Mesodermal cell (in vitro differentiated cells): Measurements from ENCODE around the gene C15orf61.
A peak's percentile ranks its signal among the peaks of the same experiment; 100 is the strongest.

Experiments
- H3K27ac ChIP-seq: 2 replicates; pipeline ENCODE4 v1.7.0; 2013; ENCODE audit warnings: mild to moderate bottlenecking, low read depth, low read length, moderate library complexity; ENCODE audit not compliant: severe bottlenecking
- H3K36me3 ChIP-seq: 2 replicates; pipeline ENCODE4 v1.7.1; 2013; ENCODE audit warnings: mild to moderate bottlenecking, low read length, moderate library complexity; ENCODE audit not compliant: control insufficient read depth, insufficient read depth
- H3K4me1 ChIP-seq: one replicate; pipeline ENCODE4 v1.7.1; 2013; ENCODE audit warnings: mild to moderate bottlenecking, low read length; ENCODE audit not compliant: insufficient read depth, control insufficient read depth, poor library complexity, severe bottlenecking
- H3K4me3 ChIP-seq: 2 replicates; pipeline ENCODE4 v1.7.0; 2013; ENCODE audit warnings: low read length, control low read depth, mild to moderate bottlenecking; ENCODE audit not compliant: insufficient read depth, poor library complexity, severe bottlenecking; ENCODE audit errors: extremely low read depth
- H3K9me3 ChIP-seq: 2 replicates; pipeline ENCODE4 v1.7.1; 2013; ENCODE audit warnings: mild to moderate bottlenecking, low read length, moderate library complexity; ENCODE audit not compliant: control insufficient read depth
- WGBS, 2 experiments: methylation state at CpG; one replicate each; pipeline ENCODE4 v1.1.5; 2013; ENCODE audit warnings: missing lambda C conversion rate in 2 of 2; ENCODE audit not compliant: insufficient coverage in 2 of 2; 5-methylcytosine and 5-hydroxymethylcytosine counted together

Gene C15orf61

DNA sequence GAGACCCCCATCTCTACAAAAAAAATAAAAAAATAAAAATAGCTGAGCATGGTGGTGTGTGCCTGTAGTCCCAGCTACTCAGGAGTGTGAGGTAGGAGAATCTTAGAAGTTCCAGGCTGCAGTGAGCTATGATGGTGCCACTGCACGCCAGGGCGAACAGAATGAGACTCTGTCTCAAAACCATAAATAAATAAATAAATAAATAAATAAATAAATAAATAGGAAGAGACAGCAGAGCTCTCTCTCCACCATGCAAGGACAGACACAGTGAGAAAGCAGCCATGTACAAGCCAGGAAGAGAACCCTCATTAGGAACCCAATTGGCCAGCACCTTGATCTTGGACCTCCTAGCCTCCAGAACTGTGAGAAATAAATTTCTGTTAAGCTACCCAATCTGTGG is 5.4 kb upstream of the C15orf61 start:
- H3K36me3 ChIP-seq: peaks cover 4% of the 10 kb centered on the region
- no peak overlapping the region for H3K4me3 ChIP-seq
- no CpG with 5 or more reads among the region's 2 CpGs for WGBS, 2 experiments
- no peak overlapping the region for H3K27ac ChIP-seq
- H3K4me1 ChIP-seq: peaks cover 5% of the 10 kb centered on the region
- no peaks in the 10 kb centered on the region for H3K9me3 ChIP-seq

DNA sequence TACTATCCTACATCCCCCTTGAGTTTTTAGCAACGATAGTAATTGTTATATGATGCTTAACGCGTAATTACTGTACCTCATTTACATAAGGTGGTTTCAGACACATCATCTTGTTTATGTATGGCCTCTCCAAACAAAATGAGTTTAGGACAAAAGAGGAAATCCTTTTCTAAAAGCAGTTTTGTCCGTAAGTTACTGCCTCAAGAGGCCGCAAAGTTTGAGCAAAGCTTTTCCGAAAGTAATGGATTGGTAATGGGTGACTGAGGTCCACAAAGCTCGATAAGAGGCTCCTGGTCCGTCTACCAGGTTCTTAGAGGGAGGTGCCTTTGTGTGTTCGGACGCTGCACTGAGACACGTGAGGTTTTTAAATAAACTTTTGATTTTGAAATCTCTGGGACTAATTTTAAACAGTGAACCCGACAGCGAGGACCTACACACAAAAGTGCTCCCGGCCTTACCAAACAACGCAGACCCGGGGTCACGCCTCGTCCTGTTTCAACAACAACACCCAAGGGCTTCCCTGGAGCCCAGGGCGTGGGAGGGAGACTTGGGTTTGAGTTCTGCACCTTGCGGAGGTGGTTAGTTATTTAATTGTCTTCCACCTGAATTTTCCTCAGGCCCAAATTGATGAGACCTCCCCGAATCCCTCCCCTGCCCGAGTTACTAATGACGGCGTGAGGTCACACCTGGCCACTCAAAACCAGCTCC is 456 bp upstream of the C15orf61 start:
- 70 to 71% methylated on average over 16 to 22 of the region's 24 CpGs for WGBS, 2 experiments

DNA sequence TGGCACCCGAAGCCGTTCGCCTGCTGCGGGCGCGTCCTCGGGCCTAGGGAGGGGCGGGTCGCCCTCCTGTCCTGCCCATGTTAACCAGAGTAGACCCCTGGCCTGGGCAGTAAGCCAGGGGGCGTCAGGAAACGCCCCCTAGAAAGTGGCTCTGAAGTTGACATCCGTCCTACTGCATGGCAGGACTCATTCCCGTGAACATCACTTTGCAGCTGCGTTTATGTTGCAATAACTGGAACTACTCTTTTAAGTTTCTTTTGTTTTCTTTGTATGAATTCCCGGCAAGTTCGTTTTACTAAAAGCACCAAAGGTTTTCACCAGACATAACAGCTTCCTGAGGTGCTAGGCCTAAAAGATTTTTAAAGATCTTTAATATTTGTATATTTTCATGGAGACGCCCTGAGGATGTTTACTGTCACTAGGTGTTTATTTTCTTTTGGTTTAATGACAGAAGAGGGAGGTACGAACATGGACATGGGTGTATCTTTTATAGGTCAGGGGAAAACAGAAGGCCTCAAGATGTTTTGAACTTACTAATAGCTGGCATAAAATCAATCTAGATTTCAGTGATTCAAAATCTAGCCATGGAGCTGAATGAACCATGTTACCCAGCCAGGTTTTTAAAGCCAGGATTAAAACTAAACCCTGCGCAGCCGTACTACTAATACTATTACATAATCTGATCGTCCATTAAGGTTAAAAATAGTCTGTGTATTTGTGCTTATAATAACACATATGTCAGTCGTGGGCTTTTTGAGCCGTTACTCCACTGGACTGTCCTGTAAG is 1.0 kb downstream of the C15orf61 start:
- Histone ChIP-seq H3K4me3 (peak overlapping the region; percentile 54), H3K27ac (peak overlapping the region; percentile 91), H3K9me3 (no peaks in the 10 kb centered on the region), H3K36me3 (no peaks in the 10 kb centered on the region), H3K4me1 (peaks cover 9% of the 10 kb centered on the region)
- WGBS, 2 experiments: 1 to 8% methylated on average over 9 to 13 of the region's 23 CpGs

More for the DNA sequence above, 456 bp upstream of the C15orf61 start:
- H3K4me3 ChIP-seq: peak overlapping the region; percentile 54
- H3K4me1 ChIP-seq: peaks cover 9% of the 10 kb centered on the region
- H3K27ac ChIP-seq: peak overlapping the region; percentile 91
- no peaks in the 10 kb centered on the region for H3K9me3 ChIP-seq
- no peaks in the 10 kb centered on the region for H3K36me3 ChIP-seq

DNA sequence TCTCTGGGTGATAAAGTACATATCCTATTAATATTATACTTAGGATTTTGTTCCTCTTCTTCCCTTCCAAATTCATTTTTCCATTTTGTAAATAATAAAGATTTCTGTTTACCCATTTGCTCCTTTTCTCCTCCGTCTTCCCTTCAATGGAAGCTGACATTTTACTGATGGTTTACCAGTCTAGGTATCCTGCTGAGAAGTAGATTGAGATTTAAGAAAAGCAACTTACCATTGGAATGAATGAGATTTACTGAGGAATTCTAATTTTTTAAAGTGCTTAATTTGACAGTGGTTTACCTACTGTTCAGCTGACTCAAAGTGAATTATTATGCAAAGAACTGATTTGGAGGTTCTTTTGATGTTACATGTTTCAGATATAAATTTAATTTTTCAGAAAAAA is 2.4 kb downstream of the C15orf61 start:
- no peak overlapping the region for H3K4me3 ChIP-seq
- H3K4me1 ChIP-seq: peaks cover 9% of the 10 kb centered on the region
- no peak overlapping the region for H3K27ac ChIP-seq
- H3K9me3 ChIP-seq: no peaks in the 10 kb centered on the region
- H3K36me3 ChIP-seq: no peaks in the 10 kb centered on the region
- no CpG with 5 or more reads among the region's 1 CpG for WGBS, 2 experiments

DNA sequence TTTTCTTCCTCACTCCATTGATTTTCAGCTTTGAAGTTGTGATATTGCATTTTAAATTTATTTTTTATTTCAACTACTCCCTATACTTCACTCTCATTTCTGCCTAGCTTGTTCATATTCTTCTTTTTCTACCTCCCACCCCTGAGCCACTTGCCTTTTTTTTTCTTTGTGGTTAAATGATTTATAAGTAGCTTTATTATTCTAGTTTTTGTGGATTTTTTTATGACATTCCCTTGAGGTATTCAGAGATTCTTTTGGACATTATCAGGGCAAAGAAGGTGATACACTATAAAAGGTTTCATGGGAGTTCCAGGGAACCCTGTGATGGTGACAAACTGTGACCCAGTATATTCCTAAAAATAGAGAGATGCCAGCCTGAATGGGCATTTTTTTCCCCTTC is 3.3 kb downstream of the C15orf61 start:
- H3K4me3 ChIP-seq: no peak overlapping the region
- peaks cover 9% of the 10 kb centered on the region for H3K4me1 ChIP-seq
- no peak overlapping the region for H3K27ac ChIP-seq

DNA sequence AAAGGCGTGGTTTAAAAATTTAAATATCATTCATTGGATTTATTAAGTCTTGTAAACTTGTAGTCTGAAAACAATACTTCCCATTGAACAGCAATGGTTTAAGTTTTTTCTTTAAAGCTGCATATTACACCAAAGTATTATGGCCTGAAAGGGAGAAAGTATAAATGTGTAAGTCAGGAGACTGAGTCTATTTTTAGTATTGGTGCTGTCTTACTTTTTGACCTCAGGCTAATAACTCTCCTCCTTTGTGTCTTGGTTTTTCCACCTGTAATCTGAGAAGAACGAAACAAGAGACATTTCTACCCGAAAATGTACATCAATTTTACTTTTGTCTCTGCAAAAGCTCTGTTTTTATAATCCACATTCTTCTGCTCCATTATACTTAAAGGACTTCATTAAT is 7.6 kb downstream of the C15orf61 start:
- 83 to 90% methylated on average over 1 to 2 of the region's 3 CpGs for WGBS, 2 experiments
- Histone ChIP-seq H3K4me3 (no peak overlapping the region), H3K27ac (no peak overlapping the region), H3K9me3 (no peaks in the 10 kb centered on the region), H3K4me1 (no peaks in the 10 kb centered on the region), H3K36me3 (no peaks in the 10 kb centered on the region)

More for the DNA sequence above, 3.3 kb downstream of the C15orf61 start:
- Histone ChIP-seq H3K36me3 (no peaks in the 10 kb centered on the region), H3K9me3 (no peaks in the 10 kb centered on the region)

DNA sequence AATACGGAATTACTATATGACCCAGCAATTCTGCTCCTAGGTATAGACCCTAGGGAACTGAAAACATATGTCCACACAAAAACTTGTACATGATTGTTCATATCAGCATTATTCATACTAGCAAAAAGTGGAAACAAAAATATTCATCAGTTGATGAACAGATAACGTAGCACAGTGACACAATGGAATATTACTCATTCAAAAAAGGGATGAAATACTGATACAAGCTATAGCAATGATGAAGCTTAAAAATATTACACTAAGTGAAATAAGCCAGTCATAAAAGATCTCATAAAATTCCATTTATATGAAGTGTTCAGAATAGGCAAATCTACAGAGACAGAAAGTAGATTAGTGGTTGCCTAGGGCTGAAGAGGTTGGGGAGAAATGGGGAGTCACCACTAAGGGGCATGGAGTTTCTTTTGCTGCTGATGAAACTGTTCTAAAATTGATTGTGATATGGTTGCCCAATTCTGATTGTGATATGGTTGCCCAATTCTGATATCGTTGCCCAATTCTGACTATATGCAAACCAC is 10.5 kb downstream of the C15orf61 start:
- Histone ChIP-seq H3K27ac (no peak overlapping the region), H3K9me3 (no peaks in the 10 kb centered on the region), H3K4me1 (no peaks in the 10 kb centered on the region), H3K4me3 (no peak overlapping the region), H3K36me3 (no peaks in the 10 kb centered on the region)
- 83% methylated on average over 1 of the region's 3 CpGs; no CpG with 5 or more reads in 1 of the 2 experiments for WGBS, 2 experiments

DNA sequence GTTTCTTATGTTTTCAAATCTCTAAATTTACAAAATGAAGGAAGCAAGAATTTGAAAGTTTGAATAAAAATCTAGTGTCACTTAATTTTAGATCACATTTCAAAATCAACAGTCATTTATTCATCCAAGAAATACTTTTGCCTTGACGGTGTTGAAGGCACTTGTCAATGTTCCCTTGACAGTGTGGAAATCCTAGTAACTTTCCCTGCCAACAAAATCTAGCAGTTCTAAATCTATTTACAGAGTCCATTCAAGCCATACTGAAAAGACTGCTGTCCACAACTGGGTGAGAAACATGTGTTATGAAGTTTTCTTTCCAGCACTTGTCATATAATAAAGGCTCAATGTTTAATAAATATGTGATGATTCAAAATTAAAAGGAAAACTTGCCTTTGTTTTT is 12.9 kb downstream of the C15orf61 start:
- Histone ChIP-seq H3K36me3 (no peaks in the 10 kb centered on the region), H3K4me1 (no peaks in the 10 kb centered on the region), H3K27ac (no peak overlapping the region), H3K4me3 (no peak overlapping the region), H3K9me3 (no peaks in the 10 kb centered on the region)
- WGBS, 2 experiments: 100% methylated on average over 1 of the region's 1 CpG

DNA sequence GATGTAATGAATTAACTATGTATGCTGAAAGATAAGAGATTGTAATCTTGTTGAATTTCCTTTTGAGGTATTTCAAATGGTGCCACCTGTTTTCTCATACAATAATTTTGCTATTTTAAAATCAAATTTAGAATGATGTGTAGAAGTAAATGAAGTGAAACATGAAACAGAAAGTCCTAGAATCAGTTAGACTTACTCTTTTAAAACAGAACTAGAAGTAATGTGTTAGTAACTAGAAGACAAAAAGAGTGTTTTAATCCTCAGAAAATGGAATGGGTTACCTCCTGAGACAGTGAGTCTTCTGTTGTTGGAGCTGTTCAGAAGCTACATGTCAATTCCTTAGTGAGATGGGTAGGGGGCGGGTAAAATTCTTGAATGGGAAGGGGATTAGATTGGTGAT is 13.4 kb downstream of the C15orf61 start:
- H3K27ac ChIP-seq: no peak overlapping the region
- no peaks in the 10 kb centered on the region for H3K36me3 ChIP-seq
- no peak overlapping the region for H3K4me3 ChIP-seq
- no CpG with 5 or more reads among the region's 1 CpG for WGBS, 2 experiments
- H3K9me3 ChIP-seq: no peaks in the 10 kb centered on the region
- H3K4me1 ChIP-seq: no peaks in the 10 kb centered on the region

DNA sequence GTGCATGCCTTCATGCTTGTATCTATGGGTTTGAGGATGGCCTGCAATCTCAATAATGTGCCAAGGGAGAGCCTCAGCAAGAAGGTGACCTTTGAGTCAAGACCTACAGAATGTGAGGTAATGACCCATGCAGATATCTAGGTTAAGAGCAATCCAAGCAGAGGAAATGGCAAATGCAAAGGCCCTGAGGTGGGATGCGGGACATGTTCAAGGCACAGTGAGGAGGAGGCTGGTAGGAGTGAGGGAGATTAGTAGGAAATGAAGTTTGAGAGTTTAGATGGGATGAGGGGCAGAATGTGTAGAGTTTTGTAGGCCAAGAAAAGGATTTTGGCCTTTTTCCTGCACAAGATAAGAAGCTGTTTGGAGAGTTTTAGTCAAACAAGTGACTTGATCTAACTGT is 16.8 kb downstream of the C15orf61 start:
- H3K4me1 ChIP-seq: no peaks in the 10 kb centered on the region
- 100% methylated on average over 1 of the region's 1 CpG for WGBS, 2 experiments
- no peak overlapping the region for H3K4me3 ChIP-seq
- H3K36me3 ChIP-seq: no peaks in the 10 kb centered on the region
- H3K9me3 ChIP-seq: no peaks in the 10 kb centered on the region
- no peak overlapping the region for H3K27ac ChIP-seq
